HG02763 (cell line): ENCODE results near the gene MCOLN1.

Experiments used
- ATAC-seq: cut with Tn5 transposase; IDR thresholded peaks from one replicate; pipeline ENCODE4 v1.9.1; 2021; ENCODE audit warnings: mild to moderate bottlenecking, moderate library complexity; ENCODE audit not compliant: unreplicated experiment

The MCOLN1 gene

GRCh38 chr19:7502552-7502951, 19.9 kb upstream of the MCOLN1 start:
- no peak for ATAC-seq

GRCh38 chr19:7504684-7505083, 17.7 kb upstream of the MCOLN1 start:
- ATAC-seq: no peak

- no peak for ATAC-seq
Observed at GRCh38 chr19:7505288-7505681, 17.1 kb upstream of the MCOLN1 start.

- ATAC-seq: no peak
Observed at GRCh38 chr19:7505682-7506384, 16.6 kb upstream of the MCOLN1 start.

GRCh38 chr19:7506385-7507328, 15.8 kb upstream of the MCOLN1 start:
- no peak for ATAC-seq

- ATAC-seq: no peak
Observed at GRCh38 chr19:7507884-7508283, 14.5 kb upstream of the MCOLN1 start.

- no peak for ATAC-seq
Observed at GRCh38 chr19:7509625-7510024, 12.8 kb upstream of the MCOLN1 start.

GRCh38 chr19:7512400-7512851, 10.0 kb upstream of the MCOLN1 start:
- ATAC-seq: no peak

- no peak for ATAC-seq
Observed at GRCh38 chr19:7513809-7514642, 8.4 kb upstream of the MCOLN1 start.

GRCh38 chr19:7515110-7515644, 7.2 kb upstream of the MCOLN1 start:
- no peak for ATAC-seq

GRCh38 chr19:7515645-7516151, 6.7 kb upstream of the MCOLN1 start, which contains the start of gene ZNF358:
TSS of gene ZNF358 (plus strand) at chr19:7516103. CDS start at chr19:7519243, 3,140 bp downstream.
- ATAC-seq: no peak

- no peak for ATAC-seq
Observed at GRCh38 chr19:7516333-7516732, 6.1 kb upstream of the MCOLN1 start.

- ATAC-seq: no peak
Observed at GRCh38 chr19:7516878-7517277, 5.5 kb upstream of the MCOLN1 start.

- no peak for ATAC-seq
Observed at GRCh38 chr19:7519361-7520130, 2.9 kb upstream of the MCOLN1 start.

GRCh38 chr19:7520131-7521051, 2.0 kb upstream of the MCOLN1 start:
- ATAC-seq: no peak

- ATAC-seq: no peak
Observed at GRCh38 chr19:7521551-7522071, 813 bp upstream of the MCOLN1 start.

- no peak for ATAC-seq
Observed at GRCh38 chr19:7522923-7523667, 671 bp downstream of the MCOLN1 start.

- no peak for ATAC-seq
Observed at GRCh38 chr19:7524523-7524922, 2.1 kb downstream of the MCOLN1 start.
